Measurements from ENCODE around the gene OPCML.

Gene OPCML

GRCh38 chr11:133503776-133504175 is 28.5 kb downstream of the OPCML start:
- no peak for DNase-seq (ENCODE audit: low read depth in 1 of 2, low spot score in 1 of 2)
- no peak overlapping the region for H3K4me3 ChIP-seq (replicated peaks; ENCODE audit: insufficient read depth, low read length)
- no peak overlapping the region for H3K27ac ChIP-seq (replicated peaks)
- TF ChIP-seq, protein P1, sequence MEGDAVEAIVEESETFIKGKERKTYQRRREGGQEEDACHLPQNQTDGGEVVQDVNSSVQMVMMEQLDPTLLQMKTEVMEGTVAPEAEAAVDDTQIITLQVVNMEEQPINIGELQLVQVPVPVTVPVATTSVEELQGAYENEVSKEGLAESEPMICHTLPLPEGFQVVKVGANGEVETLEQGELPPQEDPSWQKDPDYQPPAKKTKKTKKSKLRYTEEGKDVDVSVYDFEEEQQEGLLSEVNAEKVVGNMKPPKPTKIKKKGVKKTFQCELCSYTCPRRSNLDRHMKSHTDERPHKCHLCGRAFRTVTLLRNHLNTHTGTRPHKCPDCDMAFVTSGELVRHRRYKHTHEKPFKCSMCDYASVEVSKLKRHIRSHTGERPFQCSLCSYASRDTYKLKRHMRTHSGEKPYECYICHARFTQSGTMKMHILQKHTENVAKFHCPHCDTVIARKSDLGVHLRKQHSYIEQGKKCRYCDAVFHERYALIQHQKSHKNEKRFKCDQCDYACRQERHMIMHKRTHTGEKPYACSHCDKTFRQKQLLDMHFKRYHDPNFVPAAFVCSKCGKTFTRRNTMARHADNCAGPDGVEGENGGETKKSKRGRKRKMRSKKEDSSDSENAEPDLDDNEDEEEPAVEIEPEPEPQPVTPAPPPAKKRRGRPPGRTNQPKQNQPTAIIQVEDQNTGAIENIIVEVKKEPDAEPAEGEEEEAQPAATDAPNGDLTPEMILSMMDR (IDR thresholded peaks at IDR 0.05; ENCODE audit: insufficient read depth, low read length) = no peak
- TF ChIP-seq POLR2AphosphoS5 (IDR thresholded peaks at IDR 0.05; ENCODE audit: low read depth) (no peak), REST (IDR thresholded peaks at IDR 0.05; ENCODE audit: insufficient replicate concordance, low read depth) (no peak), SPI1 (IDR thresholded peaks at IDR 0.05; ENCODE audit: borderline replicate concordance, low read depth) (no peak), GABPA (IDR thresholded peaks at IDR 0.05; ENCODE audit: low read depth) (no peak)
- H3K27me3 ChIP-seq (ENCODE audit: insufficient read depth, poor library complexity, severe bottlenecking) = no peaks in the 10 kb centered on the region

GRCh38 chr11:133503236-133503635 is 29.1 kb downstream of the OPCML start:
- no peaks in the 10 kb centered on the region for H3K27me3 ChIP-seq (ENCODE audit: insufficient read depth, poor library complexity, severe bottlenecking)
- no peak for TF ChIP-seq POLR2AphosphoS5 (IDR thresholded peaks at IDR 0.05; ENCODE audit: low read depth)
- TF ChIP-seq REST (IDR thresholded peaks at IDR 0.05; ENCODE audit: insufficient replicate concordance, low read depth) = no peak
- TF ChIP-seq, protein P1 (IDR thresholded peaks at IDR 0.05; ENCODE audit: insufficient read depth, low read length) = no peak
- no peak for TF ChIP-seq GABPA (IDR thresholded peaks at IDR 0.05; ENCODE audit: low read depth)
- no peak for TF ChIP-seq SPI1 (IDR thresholded peaks at IDR 0.05; ENCODE audit: borderline replicate concordance, low read depth)
- no peak overlapping the region for H3K27ac ChIP-seq (replicated peaks)
- H3K4me3 ChIP-seq (replicated peaks; ENCODE audit: insufficient read depth, low read length) = no peak overlapping the region
- no peak for DNase-seq (ENCODE audit: low read depth in 1 of 2, low spot score in 1 of 2)

- no peak for TF ChIP-seq POLR2AphosphoS5 (IDR thresholded peaks at IDR 0.05; ENCODE audit: low read depth)
- TF ChIP-seq REST (IDR thresholded peaks at IDR 0.05; ENCODE audit: insufficient replicate concordance, low read depth) = no peak
- no peak for TF ChIP-seq SPI1 (IDR thresholded peaks at IDR 0.05; ENCODE audit: borderline replicate concordance, low read depth)
- TF ChIP-seq GABPA (IDR thresholded peaks at IDR 0.05; ENCODE audit: low read depth) = no peak
- TF ChIP-seq, protein P1 (IDR thresholded peaks at IDR 0.05; ENCODE audit: insufficient read depth, low read length) = no peak
- H3K27ac ChIP-seq (replicated peaks) = no peak overlapping the region
- no peaks in the 10 kb centered on the region for H3K27me3 ChIP-seq (ENCODE audit: insufficient read depth, poor library complexity, severe bottlenecking)
- no peak for DNase-seq (ENCODE audit: low read depth in 1 of 2, low spot score in 1 of 2)
- H3K4me3 ChIP-seq (replicated peaks; ENCODE audit: insufficient read depth, low read length) = no peak overlapping the region
Measured at GRCh38 chr11:133501643-133502539, 30.4 kb downstream of the OPCML start.

All from HL-60 (cell line).